Kidney (tissue), 14 donors: ENCODE data around the gene KIAA1328. TPM values are rescaled to one million over a fixed set of nuclear protein-coding genes. Genes with fewer than 3 reads are reported as not detected.

Experiments
- DNase-seq, 5 donors: peaks; one replicate each; pipeline ENCODE4 v3.0.0-alpha.2; 2013 to 2020
- FAIRE-seq: peaks from 2 replicates; lab custom pipeline; 2012; peaks lifted over from hg19 to GRCh38; lab: Jason Lieb, UNC
- H3K27ac ChIP-seq, 2 donors: one replicate each; pipeline ENCODE4 v1.7.0; 2013; ENCODE audit warnings: low read depth in 2 of 2, low read length in 2 of 2, inconsistent platforms in 1 of 2
- H3K27me3 ChIP-seq: one replicate; pipeline ENCODE4 v1.7.1; 2013; ENCODE audit warnings: low read length, inconsistent platforms; ENCODE audit not compliant: control insufficient read depth, insufficient read depth
- H3K36me3 ChIP-seq, 3 donors: one replicate each; pipeline versions ENCODE4 v1.7.0 to v1.7.1; 2013; ENCODE audit warnings: low read length in 3 of 3, control low read depth in 1 of 3, inconsistent platforms in 1 of 3; ENCODE audit not compliant: insufficient read depth in 3 of 3, control insufficient read depth in 2 of 3
- H3K4me1 ChIP-seq, 3 donors: one replicate each; pipeline versions ENCODE4 v1.7.0 to v1.7.1; 2013; ENCODE audit warnings: low read length in 3 of 3, inconsistent platforms in 1 of 3, low read depth in 1 of 3; ENCODE audit not compliant: control insufficient read depth in 2 of 3, insufficient read depth in 2 of 3
- H3K4me3 ChIP-seq, 3 donors: one replicate each; pipeline versions ENCODE4 v1.7.0 to v1.8.1; 2013; ENCODE audit warnings: low read length in 3 of 3, control low read depth in 1 of 3, inconsistent platforms in 1 of 3
- H3K9ac ChIP-seq, 3 donors: one replicate each; pipeline versions ENCODE4 v1.7.0 to v1.7.1; 2013; ENCODE audit warnings: low read length in 3 of 3, control low read depth in 1 of 3, inconsistent platforms in 1 of 3
- H3K9me3 ChIP-seq, 3 donors: one replicate each; pipeline versions ENCODE4 v1.7.0 to v1.7.1; 2013; ENCODE audit warnings: low read length in 3 of 3, control low read depth in 1 of 3, inconsistent platforms in 1 of 3; ENCODE audit not compliant: control insufficient read depth in 2 of 3, insufficient read depth in 1 of 3
- intact Hi-C: fragments of 100-400 bp; cut with DNase I; formaldehyde crosslinking; loops from one replicate; pipeline ENCODE4 v1.11.1; 2022
- polyA plus RNA-seq: library from polyadenylated mRNA; stranded (reverse); fragments of 350-450 nt; fragmentation: Illumina TruSeq; extraction: RNeasy Lipid Tissue Mini Kit (QIAGEN cat#74804); gene quantifications from one replicate; pipeline ENCODE4 v1.2.3, GENCODE V29; 2014; ENCODE audit warnings: low read depth, low replicate concordance; ENCODE audit not compliant: insufficient read depth
- total RNA-seq: library from RNA; stranded (reverse); fragmentation: NEBNext Ultra II Directional; extraction: Animal tissue kit (Norgen Biotek cat#: 25700); gene quantifications from one replicate; pipeline ENCODE4 v1.2.1, GENCODE V29; 2021
- TF ChIP-seq, protein P1 (sequence below): IDR thresholded peaks from 3 replicates; pipeline ENCODE4 v1.5.1; 2012; ENCODE audit warnings: mild to moderate bottlenecking, moderate library complexity, borderline replicate concordance; ENCODE audit not compliant: insufficient read depth; ENCODE audit errors: extremely low read depth
- donor health status: control.
- donor health status: control.
- donor health status: control.
- donor health status: control.
- donor health status: control.
- donor health status: DM: yes; HTN: yes; CAD: no.
- donor health status: Normal renal cell carcinoma (clear cell type).

KIAA1328 gene
- total and polyA plus RNA-seq, 2 donors from 2014 or later = 2.7 to 11.6 TPM

DNA sequence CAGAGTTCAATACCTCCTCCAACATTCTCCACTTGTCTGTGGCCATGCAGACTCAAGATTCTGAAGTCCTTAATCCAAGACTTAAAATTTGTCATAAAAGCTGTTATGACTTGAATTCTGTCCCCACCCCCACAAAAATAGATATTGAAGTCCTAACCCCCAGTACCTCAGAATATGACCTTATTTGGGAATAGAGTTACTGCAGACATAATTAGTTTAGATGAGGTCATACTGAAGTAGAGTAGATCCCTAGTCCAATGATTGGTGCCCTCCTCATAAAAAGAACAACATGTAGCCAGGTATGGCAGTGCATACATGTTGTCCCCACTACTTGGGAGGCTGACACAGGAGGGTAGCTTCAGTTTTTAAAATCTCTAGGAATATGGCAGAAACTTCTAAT lies 9.3 kb upstream of the KIAA1328 start:
- no peaks in the 10 kb centered on the region for H3K27me3 ChIP-seq
- TF ChIP-seq, protein P1, sequence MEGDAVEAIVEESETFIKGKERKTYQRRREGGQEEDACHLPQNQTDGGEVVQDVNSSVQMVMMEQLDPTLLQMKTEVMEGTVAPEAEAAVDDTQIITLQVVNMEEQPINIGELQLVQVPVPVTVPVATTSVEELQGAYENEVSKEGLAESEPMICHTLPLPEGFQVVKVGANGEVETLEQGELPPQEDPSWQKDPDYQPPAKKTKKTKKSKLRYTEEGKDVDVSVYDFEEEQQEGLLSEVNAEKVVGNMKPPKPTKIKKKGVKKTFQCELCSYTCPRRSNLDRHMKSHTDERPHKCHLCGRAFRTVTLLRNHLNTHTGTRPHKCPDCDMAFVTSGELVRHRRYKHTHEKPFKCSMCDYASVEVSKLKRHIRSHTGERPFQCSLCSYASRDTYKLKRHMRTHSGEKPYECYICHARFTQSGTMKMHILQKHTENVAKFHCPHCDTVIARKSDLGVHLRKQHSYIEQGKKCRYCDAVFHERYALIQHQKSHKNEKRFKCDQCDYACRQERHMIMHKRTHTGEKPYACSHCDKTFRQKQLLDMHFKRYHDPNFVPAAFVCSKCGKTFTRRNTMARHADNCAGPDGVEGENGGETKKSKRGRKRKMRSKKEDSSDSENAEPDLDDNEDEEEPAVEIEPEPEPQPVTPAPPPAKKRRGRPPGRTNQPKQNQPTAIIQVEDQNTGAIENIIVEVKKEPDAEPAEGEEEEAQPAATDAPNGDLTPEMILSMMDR = no peak
- no peaks in the 10 kb centered on the region for H3K4me1 ChIP-seq
- intact Hi-C loops = no loop called here
- no peaks in the 10 kb centered on the region for H3K9me3 ChIP-seq
- H3K36me3 ChIP-seq = peaks cover 0 to 13% (median 2%) of the 10 kb centered on the region in 3 donors
- FAIRE-seq (no peak), DNase-seq (no peak)
- H3K9ac ChIP-seq = no peak overlapping the region
- H3K4me3 ChIP-seq = no peak overlapping the region
- no peak overlapping the region for H3K27ac ChIP-seq

- Histone ChIP-seq H3K4me3 (no peak overlapping the region), H3K27me3 (no peaks in the 10 kb centered on the region), H3K4me1 (no peaks in the 10 kb centered on the region), H3K36me3 (peaks cover 0 to 13% (median 2%) of the 10 kb centered on the region in 3 donors), H3K27ac (no peak overlapping the region), H3K9me3 (no peaks in the 10 kb centered on the region), H3K9ac (no peak overlapping the region)
- FAIRE-seq (no peak), DNase-seq (no peak)
- intact Hi-C loops = no loop called here
- TF ChIP-seq, protein P1 = no peak
These were observed 7.2 kb upstream of the KIAA1328 start for GRCh38 chr18:36821681-36822080.

DNA sequence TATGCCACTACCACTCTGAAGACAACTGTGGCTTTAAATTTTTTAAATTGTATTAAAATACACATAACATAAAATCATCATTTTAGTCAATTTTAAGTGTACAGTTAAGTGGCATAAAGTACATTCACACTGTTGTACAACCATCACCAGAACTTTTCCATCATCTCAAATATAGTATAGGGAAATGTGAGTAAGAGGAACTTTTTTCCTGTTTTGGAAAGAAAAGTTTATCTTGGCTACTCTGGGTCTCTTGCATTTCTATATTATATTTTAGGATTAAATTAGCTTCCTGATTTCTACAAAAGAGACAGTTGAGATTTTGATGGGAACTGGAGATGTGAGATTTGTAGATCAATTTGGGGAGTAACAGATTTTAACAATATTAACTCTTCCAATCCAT lies 3.4 kb upstream of the KIAA1328 start:
- H3K27me3 ChIP-seq = no peaks in the 10 kb centered on the region
- H3K9ac ChIP-seq = no peak overlapping the region
- no peak overlapping the region for H3K4me3 ChIP-seq
- FAIRE-seq = no peak
- intact Hi-C loops = no loop called here
- no peaks in the 10 kb centered on the region for H3K36me3 ChIP-seq
- H3K9me3 ChIP-seq = no peaks in the 10 kb centered on the region
- TF ChIP-seq, protein P1 = no peak
- H3K27ac ChIP-seq = no peak overlapping the region
- no peak for DNase-seq
- peaks cover 0 to 13% (median 2%) of the 10 kb centered on the region in 3 donors for H3K4me1 ChIP-seq

- H3K27me3 ChIP-seq = no peaks in the 10 kb centered on the region
- H3K27ac ChIP-seq = no peak overlapping the region
- intact Hi-C loops = no loop called here
- TF ChIP-seq, protein P1 = no peak
- no peaks in the 10 kb centered on the region for H3K9me3 ChIP-seq
- DNase-seq (no peak), FAIRE-seq (no peak)
- H3K4me1 ChIP-seq = peaks cover 0 to 13% (median 2%) of the 10 kb centered on the region in 3 donors
- H3K36me3 ChIP-seq = no peaks in the 10 kb centered on the region
- no peak overlapping the region for H3K4me3 ChIP-seq
- H3K9ac ChIP-seq = no peak overlapping the region
These were observed 2.4 kb upstream of the KIAA1328 start for GRCh38 chr18:36826556-36826955.
